SIG-M5 treated with dmso at 0.1 percent for 504 hours (cell line): ENCODE measurements around the gene SOAT2.

Source experiments
- DNase-seq: peaks from one replicate; lab custom pipeline; 2025; ENCODE audit not compliant: unreplicated experiment; lab: John Stamatoyannopoulos, UW

SOAT2 gene, protein sequence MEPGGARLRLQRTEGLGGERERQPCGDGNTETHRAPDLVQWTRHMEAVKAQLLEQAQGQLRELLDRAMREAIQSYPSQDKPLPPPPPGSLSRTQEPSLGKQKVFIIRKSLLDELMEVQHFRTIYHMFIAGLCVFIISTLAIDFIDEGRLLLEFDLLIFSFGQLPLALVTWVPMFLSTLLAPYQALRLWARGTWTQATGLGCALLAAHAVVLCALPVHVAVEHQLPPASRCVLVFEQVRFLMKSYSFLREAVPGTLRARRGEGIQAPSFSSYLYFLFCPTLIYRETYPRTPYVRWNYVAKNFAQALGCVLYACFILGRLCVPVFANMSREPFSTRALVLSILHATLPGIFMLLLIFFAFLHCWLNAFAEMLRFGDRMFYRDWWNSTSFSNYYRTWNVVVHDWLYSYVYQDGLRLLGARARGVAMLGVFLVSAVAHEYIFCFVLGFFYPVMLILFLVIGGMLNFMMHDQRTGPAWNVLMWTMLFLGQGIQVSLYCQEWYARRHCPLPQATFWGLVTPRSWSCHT

DNA sequence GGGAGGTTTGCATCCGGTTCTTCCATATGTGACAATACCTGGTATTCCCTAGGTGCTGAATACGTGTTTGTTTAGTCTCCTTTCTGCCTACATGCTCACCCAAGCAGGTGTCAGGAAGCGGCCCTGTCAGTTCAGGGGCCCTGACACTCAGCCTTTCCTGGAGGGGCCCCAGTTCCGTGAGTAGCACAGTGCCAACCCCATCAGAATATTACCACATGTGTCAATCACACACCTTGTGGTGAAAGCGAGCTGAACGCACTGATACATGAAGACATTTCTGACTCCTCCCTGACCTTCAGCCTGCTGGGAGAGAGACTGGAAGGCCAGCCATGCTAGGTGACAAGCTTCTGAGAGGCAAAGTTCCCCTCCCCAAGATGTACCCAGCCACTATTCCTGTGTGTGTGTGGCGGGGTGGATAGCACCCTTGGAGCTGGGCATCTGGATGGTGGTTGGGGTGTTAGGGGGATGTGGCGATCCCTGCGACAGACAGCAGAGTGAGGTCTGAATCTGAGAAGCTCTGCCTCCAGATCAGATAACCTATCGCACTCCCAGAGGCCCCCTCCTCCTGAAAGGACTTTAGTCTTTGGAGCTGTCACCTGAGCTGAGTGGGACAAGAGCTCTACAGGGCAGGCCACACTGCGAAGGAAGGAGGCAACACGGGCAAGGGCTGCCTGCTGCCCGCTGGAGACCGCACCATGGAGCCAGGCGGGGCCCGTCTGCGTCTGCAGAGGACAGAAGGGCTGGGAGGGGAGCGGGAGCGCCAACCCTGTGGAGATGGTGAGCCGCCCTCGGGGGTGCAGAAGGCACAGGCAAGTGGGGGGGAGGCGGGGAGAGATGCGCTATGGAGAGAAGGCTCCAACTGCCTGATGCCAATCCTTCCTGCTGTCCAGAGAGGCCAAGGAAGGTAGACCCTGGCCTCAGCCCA lies at the start of gene SOAT2:
SOAT2 (plus strand) TSS at position 604 of the 925 bp plus-strand sequence; CDS start at position 696, 92 bp downstream.
- DNase-seq: no peak

DNA sequence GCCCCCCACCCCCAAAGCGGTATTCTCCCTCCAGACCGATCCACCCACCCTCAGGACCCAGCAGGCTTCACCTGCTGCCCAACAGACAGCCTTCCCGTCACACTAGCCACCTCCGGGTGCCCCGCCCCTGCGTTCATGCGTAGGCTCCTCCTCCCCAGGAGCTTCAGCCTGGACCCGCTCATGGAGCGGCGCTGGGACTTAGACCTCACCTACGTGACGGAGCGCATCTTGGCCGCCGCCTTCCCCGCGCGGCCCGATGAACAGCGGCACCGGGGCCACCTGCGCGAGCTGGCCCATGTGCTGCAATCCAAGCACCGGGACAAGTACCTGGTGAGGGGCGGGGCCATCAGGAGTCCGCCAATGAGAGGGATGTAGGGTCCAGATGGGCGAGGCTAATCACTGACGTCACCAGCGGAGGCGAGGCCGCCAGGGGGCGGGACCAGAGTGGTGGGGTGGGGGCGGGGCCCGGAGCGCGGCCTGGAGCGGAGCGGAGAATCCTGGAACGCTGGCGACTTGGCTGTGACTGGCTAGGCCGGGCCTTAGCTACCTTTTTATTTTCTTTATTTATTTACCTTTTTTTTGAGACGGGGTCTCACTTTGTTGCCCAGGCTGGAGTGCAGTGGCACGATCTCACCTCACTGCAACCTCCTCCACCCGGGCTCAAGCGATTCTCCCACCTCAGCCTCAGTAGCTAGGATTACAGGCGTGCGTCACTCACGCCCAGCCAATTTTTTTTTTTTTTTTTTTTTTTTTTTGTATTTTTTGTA lies 49.0 kb upstream of the SOAT2 start:
- peak; percentile 95 for DNase-seq

- DNase-seq: no peak
Measured at GRCh38 chr12:53055471-53056266, 47.6 kb upstream of the SOAT2 start.

- DNase-seq: no peak
Measured at GRCh38 chr12:53056296-53056695, 47.0 kb upstream of the SOAT2 start.

GRCh38 chr12:53056901-53057300 lies 46.4 kb upstream of the SOAT2 start:
- no peak for DNase-seq

GRCh38 chr12:53057816-53058500 lies 45.3 kb upstream of the SOAT2 start:
- DNase-seq: no peak

DNA sequence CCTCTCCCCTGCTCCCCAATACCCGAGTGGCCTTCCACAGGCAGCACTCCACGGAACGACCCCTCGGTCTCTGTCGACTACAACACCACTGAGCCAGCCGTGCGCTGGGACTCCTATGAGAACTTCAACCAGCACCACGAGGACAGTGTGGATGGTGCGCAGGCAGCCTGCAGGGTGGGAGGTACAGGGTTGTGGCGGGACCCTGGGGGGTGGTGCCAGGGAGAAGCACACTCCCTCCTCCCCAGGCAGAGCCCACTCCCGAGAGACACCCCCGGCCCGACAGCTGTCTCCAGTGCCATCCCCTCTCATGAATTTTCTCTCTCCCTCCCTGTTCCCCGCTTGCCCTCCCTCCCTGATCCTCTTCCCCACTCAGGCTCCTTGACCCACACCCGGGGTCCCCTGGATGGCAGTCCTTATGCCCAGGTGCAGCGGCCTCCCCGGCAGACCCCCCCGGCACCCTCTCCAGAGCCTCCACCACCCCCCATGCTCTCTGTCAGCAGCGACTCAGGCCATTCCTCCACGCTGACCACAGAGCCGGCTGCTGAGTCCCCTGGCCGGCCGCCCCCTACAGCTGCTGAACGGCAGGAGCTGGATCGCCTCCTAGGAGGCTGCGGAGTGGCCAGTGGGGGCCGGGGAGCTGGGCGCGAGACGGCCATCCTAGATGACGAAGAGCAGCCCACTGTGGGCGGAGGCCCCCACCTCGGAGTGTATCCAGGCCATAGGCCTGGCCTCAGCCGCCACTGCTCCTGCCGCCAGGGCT lies 44.4 kb upstream of the SOAT2 start:
- no peak for DNase-seq

DNA sequence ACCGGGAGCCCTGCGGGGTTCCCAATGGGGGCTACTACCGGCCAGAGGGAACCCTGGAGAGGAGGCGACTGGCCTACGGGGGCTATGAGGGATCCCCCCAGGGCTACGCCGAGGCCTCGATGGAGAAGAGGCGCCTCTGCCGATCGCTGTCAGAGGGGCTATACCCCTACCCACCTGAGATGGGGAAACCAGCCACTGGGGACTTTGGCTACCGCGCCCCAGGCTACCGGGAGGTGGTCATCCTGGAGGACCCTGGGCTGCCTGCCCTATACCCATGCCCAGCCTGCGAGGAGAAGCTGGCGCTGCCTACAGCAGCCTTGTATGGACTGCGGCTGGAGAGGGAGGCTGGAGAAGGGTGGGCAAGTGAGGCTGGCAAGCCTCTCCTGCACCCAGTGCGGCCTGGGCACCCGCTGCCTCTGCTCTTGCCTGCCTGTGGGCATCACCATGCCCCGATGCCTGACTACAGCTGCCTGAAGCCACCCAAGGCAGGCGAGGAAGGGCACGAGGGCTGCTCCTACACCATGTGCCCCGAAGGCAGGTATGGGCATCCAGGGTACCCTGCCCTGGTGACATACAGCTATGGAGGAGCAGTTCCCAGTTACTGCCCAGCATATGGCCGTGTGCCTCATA lies 43.7 kb upstream of the SOAT2 start:
- no peak for DNase-seq

GRCh38 chr12:53060064-53060720 lies 43.1 kb upstream of the SOAT2 start:
- no peak for DNase-seq

- no peak for DNase-seq
Measured at GRCh38 chr12:53060721-53061276, 42.5 kb upstream of the SOAT2 start.

- DNase-seq: peak; percentile 32
Measured at GRCh38 chr12:53061404-53062010, 41.8 kb upstream of the SOAT2 start.

GRCh38 chr12:53062011-53062961 lies 41.0 kb upstream of the SOAT2 start:
- no peak for DNase-seq

GRCh38 chr12:53062977-53063707 lies 40.1 kb upstream of the SOAT2 start:
- no peak for DNase-seq

DNA sequence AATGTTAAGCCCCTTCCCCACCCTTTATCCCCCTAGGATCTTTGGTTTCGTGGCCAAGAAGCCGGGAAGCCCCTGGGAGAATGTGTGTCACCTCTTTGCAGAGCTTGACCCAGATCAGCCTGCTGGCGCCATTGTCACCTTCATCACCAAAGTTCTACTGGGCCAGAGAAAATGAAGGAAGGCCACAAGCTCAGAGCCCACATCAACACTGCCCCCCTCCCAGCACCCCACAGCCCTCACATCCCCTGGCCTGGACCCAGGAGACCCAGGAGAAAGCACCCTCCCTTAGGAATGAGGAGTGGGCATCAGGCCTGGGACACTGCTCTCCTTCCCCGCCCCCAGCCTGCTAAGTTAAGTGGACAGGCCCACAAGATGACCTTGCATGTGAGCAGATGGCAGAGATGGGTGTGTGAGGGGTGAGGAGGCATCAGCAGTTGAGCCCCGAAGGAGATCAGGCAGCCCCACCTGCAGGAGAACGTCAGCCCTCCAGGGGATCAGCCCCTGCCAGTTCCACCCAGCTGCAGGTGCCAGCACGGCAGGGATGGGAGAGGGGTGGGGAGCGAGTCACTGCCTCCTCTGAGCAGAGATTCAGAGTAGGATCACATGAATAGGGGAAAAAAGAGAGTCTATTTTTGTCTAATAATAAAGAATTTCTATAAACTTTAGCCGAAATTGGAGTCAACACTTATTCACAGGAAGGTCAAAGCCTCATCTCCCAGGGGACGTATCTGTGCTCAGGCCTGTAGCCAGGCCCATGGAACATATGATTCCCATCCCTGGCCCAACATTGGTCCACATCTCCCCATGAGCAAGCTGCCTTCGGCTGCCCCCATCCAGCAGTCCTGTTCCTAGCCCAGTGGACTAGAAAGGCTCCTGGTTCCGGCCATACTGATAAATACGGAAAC lies 39.3 kb upstream of the SOAT2 start:
- no peak for DNase-seq
